ENCODE results near the gene CXCL16.

DNA sequence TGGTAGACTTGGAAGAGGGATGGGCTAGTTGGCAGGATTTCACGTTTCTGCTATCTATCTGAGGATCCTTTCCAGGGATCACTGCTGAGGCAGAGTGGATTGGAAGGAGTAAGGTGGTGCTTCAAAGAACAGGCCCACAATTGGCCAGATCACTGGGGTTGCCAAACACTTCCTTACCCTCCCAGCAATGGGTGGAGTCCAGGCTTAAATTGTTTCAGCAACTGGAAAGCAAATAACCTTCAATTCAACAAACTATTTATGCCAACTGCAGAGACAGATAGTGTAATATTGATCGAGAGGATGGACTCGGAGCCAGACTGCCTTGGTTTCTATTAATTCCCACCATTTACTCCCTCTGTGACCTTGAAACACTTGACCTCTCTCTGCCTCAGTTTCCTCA is 27.2 kb downstream of the CXCL16 start:
- TF ChIP-seq POLR2A (IDR thresholded peaks at IDR 0.05) = no peak
- TF ChIP-seq, protein P1, sequence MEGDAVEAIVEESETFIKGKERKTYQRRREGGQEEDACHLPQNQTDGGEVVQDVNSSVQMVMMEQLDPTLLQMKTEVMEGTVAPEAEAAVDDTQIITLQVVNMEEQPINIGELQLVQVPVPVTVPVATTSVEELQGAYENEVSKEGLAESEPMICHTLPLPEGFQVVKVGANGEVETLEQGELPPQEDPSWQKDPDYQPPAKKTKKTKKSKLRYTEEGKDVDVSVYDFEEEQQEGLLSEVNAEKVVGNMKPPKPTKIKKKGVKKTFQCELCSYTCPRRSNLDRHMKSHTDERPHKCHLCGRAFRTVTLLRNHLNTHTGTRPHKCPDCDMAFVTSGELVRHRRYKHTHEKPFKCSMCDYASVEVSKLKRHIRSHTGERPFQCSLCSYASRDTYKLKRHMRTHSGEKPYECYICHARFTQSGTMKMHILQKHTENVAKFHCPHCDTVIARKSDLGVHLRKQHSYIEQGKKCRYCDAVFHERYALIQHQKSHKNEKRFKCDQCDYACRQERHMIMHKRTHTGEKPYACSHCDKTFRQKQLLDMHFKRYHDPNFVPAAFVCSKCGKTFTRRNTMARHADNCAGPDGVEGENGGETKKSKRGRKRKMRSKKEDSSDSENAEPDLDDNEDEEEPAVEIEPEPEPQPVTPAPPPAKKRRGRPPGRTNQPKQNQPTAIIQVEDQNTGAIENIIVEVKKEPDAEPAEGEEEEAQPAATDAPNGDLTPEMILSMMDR (IDR thresholded peaks at IDR 0.05) = no peak
- TF ChIP-seq EP300 (IDR thresholded peaks at IDR 0.05) = no peak

Data from suprapubic skin (tissue), 3 donors.